Natural killer cell (primary cell): ENCODE measurements around the gene CAMTA1. TPM values are rescaled to one million over a fixed set of nuclear protein-coding genes. Genes with fewer than 3 reads are reported as not detected.
"Not testable (repeated sequence)": the region's sequence is repeated elsewhere in the genome, so short reads cannot be mapped to it uniquely, and the experiment has no call there.

Source experiments
- ATAC-seq, 3 donors: fragments of 150-1000 bp in 2 of 3; fragments of 200-7000 bp in 1 of 3; cut with Tn5 transposase; 1 replicate in 1 of 3; 2 replicates in 2 of 3; pipeline ENCODE4 v1.10.0; 2021; ENCODE audit warnings: mild to moderate bottlenecking in 2 of 3, moderate library complexity in 2 of 3
- DNase-seq, 2 donors: peaks; one replicate each; pipeline versions ENCODE4 v3.0.0 to v3.0.0-alpha.2; 2013 to 2021; ENCODE audit warnings: mixed read lengths in 1 of 2
- H3K27ac ChIP-seq: one replicate; pipeline ENCODE4 v1.5.1; 2013; ENCODE audit warnings: mild to moderate bottlenecking, low read length
- H3K27me3 ChIP-seq: one replicate; pipeline ENCODE4 v1.6.1; 2013; ENCODE audit warnings: low read length; ENCODE audit not compliant: control insufficient read depth, insufficient read depth
- H3K36me3 ChIP-seq: one replicate; pipeline ENCODE4 v1.6.1; 2013; ENCODE audit warnings: low read length; ENCODE audit not compliant: control insufficient read depth, insufficient read depth
- H3K4me1 ChIP-seq: one replicate; pipeline ENCODE4 v1.6.1; 2013; ENCODE audit warnings: low read length; ENCODE audit not compliant: control insufficient read depth, insufficient read depth
- H3K4me3 ChIP-seq: one replicate; pipeline ENCODE4 v1.5.1; 2013; ENCODE audit warnings: low read length
- H3K9me3 ChIP-seq: one replicate; pipeline ENCODE4 v1.6.1; 2013; ENCODE audit warnings: low read length; ENCODE audit not compliant: control insufficient read depth, insufficient read depth
- H3K27ac Mint-ChIP-seq, 2 donors: one replicate each; pipeline ENCODE4 v1.8.0; 2022; ENCODE audit warnings: mild to moderate bottlenecking in 2 of 2, mixed read lengths in 2 of 2, moderate library complexity in 1 of 2
- H3K27me3 Mint-ChIP-seq, 2 donors: one replicate each; pipeline ENCODE4 v1.8.0; 2022; ENCODE audit warnings: low read depth in 2 of 2, mixed read lengths in 2 of 2
- H3K36me3 Mint-ChIP-seq: one replicate; pipeline ENCODE4 v1.8.0; 2022; ENCODE audit warnings: mixed read lengths
- H3K4me1 Mint-ChIP-seq, 2 donors: one replicate each; pipeline ENCODE4 v1.8.0; 2022; ENCODE audit warnings: mixed read lengths in 2 of 2
- H3K4me3 Mint-ChIP-seq: one replicate; pipeline ENCODE4 v1.8.0; 2022; ENCODE audit warnings: mild to moderate bottlenecking, moderate library complexity, mixed read lengths
- H3K9me3 Mint-ChIP-seq, 2 donors: one replicate each; pipeline ENCODE4 v1.8.0; 2022; ENCODE audit warnings: mixed read lengths in 2 of 2
- CTCF ChIP-seq: fragments of 200-600 bp; IDR thresholded peaks from one replicate; pipeline ENCODE4 v1.8.0; 2022; ENCODE audit warnings: antibody characterized with exemption
- WGBS: methylation state at CpG from one replicate; pipeline ENCODE4 v1.1.7; 2013; ENCODE audit warnings: missing lambda C conversion rate; ENCODE audit not compliant: insufficient coverage; 5-methylcytosine and 5-hydroxymethylcytosine counted together
- intact Hi-C: fragments of 100-400 bp; cut with micrococcal nuclease; formaldehyde crosslinking; loops from one replicate; pipeline ENCODE4 v1.14.2; 2022
- total RNA-seq, 4 donors: library from RNA; stranded (reverse); fragments of 120-200 nt in 1 of 4; gene quantifications; one replicate each; pipeline versions ENCODE4 v1.2.3 to v1.2.4, GENCODE V29; 2013 to 2022

Gene CAMTA1
- total RNA-seq, 3 donors from 2014 or later (not counting 1 experiment from before 2014, with no cell fraction given): 40.6 to 53.3 (median 44.9) TPM

GRCh38 chr1:7379441-7379971 is 594.3 kb downstream of the CAMTA1 start:
- 49% methylated on average over 18 of the region's 18 CpGs for WGBS
- H3K36me3 ChIP-seq: no peaks in the 10 kb centered on the region
- no peaks in the 10 kb centered on the region for H3K9me3 ChIP-seq
- no peaks in the 10 kb centered on the region for H3K9me3 Mint-ChIP-seq
- H3K4me3 ChIP-seq: no peak overlapping the region
- no peaks in the 10 kb centered on the region for H3K36me3 Mint-ChIP-seq
- peaks cover 0 to 12% of the 10 kb centered on the region in 2 donors for H3K27me3 Mint-ChIP-seq
- DNase-seq: peak in 1 of 2 donors; percentile 6
- no peak overlapping the region for H3K4me3 Mint-ChIP-seq
- no peaks in the 10 kb centered on the region for H3K27me3 ChIP-seq
- intact Hi-C loops: no loop called here
- H3K27ac ChIP-seq: no peak overlapping the region
- no peak for ATAC-seq
- H3K27ac Mint-ChIP-seq: no peak overlapping the region
- H3K4me1 ChIP-seq: no peaks in the 10 kb centered on the region
- no peak for TF ChIP-seq CTCF
- H3K4me1 Mint-ChIP-seq: no peaks in the 10 kb centered on the region

GRCh38 chr1:7380068-7380467 is 594.8 kb downstream of the CAMTA1 start:
- H3K9me3 Mint-ChIP-seq, H3K27me3 ChIP-seq, H3K27ac Mint-ChIP-seq, H3K36me3 Mint-ChIP-seq, intact Hi-C loops, ATAC-seq, H3K4me3 Mint-ChIP-seq, H3K27ac ChIP-seq, H3K4me3 ChIP-seq, H3K4me1 Mint-ChIP-seq, H3K9me3 ChIP-seq, H3K36me3 ChIP-seq, H3K4me1 ChIP-seq, DNase-seq: not testable (repeated sequence)
- peaks cover 0 to 12% of the 10 kb centered on the region in 2 donors for H3K27me3 Mint-ChIP-seq
- 93% methylated on average over 9 of the region's 9 CpGs for WGBS

- no peak for TF ChIP-seq CTCF
- Histone ChIP-seq H3K27ac (no peak overlapping the region), H3K4me1 (no peaks in the 10 kb centered on the region), H3K27me3 (no peaks in the 10 kb centered on the region), H3K4me3 (no peak overlapping the region), H3K9me3 (no peaks in the 10 kb centered on the region), H3K36me3 (no peaks in the 10 kb centered on the region)
- Mint-ChIP-seq H3K27me3 (peaks cover 0 to 12% of the 10 kb centered on the region in 2 donors), H3K4me1 (no peaks in the 10 kb centered on the region), H3K27ac (no peak overlapping the region), H3K9me3 (no peaks in the 10 kb centered on the region), H3K4me3 (no peak overlapping the region), H3K36me3 (no peaks in the 10 kb centered on the region)
- DNase-seq (no peak), ATAC-seq (no peak)
- intact Hi-C loops: no loop called here
- WGBS: 83% methylated on average over 1 of the region's 3 CpGs
These were observed 595.5 kb downstream of the CAMTA1 start for GRCh38 chr1:7380712-7381111.

GRCh38 chr1:7381729-7382128 is 596.5 kb downstream of the CAMTA1 start:
- ATAC-seq, H3K9me3 Mint-ChIP-seq, H3K27ac ChIP-seq, H3K4me1 Mint-ChIP-seq, H3K4me3 ChIP-seq, intact Hi-C loops, DNase-seq, H3K27me3 ChIP-seq, H3K9me3 ChIP-seq, H3K4me1 ChIP-seq, H3K4me3 Mint-ChIP-seq, H3K36me3 Mint-ChIP-seq, H3K27ac Mint-ChIP-seq, H3K36me3 ChIP-seq: not testable (repeated sequence)
- WGBS: 89% methylated on average over 1 of the region's 3 CpGs
- H3K27me3 Mint-ChIP-seq: peaks cover 0 to 12% of the 10 kb centered on the region in 2 donors
